Measurements from ENCODE around the gene RAP1GAP2. TPM values are rescaled to one million over a fixed set of nuclear protein-coding genes. Genes with fewer than 3 reads are reported as not detected.
A peak's percentile ranks its signal among the peaks of the same experiment; 100 is the strongest.

RAP1GAP2 gene
- polyA plus RNA-seq, 1 of the 3 experiments (the other 2 are of a cell fraction): 22.0 TPM

GRCh38 chr17:2901582-2901981 lies 105.3 kb downstream of the RAP1GAP2 start (continued):
- TF ChIP-seq RCOR1 (IDR thresholded peaks at IDR 0.05; ENCODE audit: low read length): peak; percentile 75; the same call in 1 of the 2 replicates
- no peak for TF ChIP-seq TEAD4 (IDR thresholded peaks at IDR 0.05; ENCODE audit: borderline replicate concordance, insufficient read depth)
- no peak for TF ChIP-seq SIN3A (IDR thresholded peaks at IDR 0.05; ENCODE audit: borderline replicate concordance, low read depth, low read length)
- no peak for TF ChIP-seq NFIC (IDR thresholded peaks at IDR 0.05; ENCODE audit: borderline replicate concordance)
- no peak for TF ChIP-seq NRF1 (IDR thresholded peaks at IDR 0.05; ENCODE audit: low read depth, low read length)
- TF ChIP-seq ELF1 (IDR thresholded peaks at IDR 0.05): no peak
- TF ChIP-seq JUND (IDR thresholded peaks at IDR 0.05): no peak
- TF ChIP-seq, protein P1, sequence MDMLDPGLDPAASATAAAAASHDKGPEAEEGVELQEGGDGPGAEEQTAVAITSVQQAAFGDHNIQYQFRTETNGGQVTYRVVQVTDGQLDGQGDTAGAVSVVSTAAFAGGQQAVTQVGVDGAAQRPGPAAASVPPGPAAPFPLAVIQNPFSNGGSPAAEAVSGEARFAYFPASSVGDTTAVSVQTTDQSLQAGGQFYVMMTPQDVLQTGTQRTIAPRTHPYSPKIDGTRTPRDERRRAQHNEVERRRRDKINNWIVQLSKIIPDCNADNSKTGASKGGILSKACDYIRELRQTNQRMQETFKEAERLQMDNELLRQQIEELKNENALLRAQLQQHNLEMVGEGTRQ (IDR thresholded peaks at IDR 0.05; ENCODE audit: borderline replicate concordance, low read depth, low read length): no peak
- TF ChIP-seq, protein P2, sequence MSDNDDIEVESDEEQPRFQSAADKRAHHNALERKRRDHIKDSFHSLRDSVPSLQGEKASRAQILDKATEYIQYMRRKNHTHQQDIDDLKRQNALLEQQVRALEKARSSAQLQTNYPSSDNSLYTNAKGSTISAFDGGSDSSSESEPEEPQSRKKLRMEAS (IDR thresholded peaks at IDR 0.05; ENCODE audit: low read depth): no peak
- TF ChIP-seq GATA2 (CRISPR knock-in tag; IDR thresholded peaks at IDR 0.05): peak; percentile 96
- no peak for TF ChIP-seq RXRA (IDR thresholded peaks at IDR 0.05; ENCODE audit: borderline replicate concordance, low read depth)
- TF ChIP-seq FOXJ3 (CRISPR knock-in tag; IDR thresholded peaks at IDR 0.05): no peak
- TF ChIP-seq FOSL2 (IDR thresholded peaks at IDR 0.05; ENCODE audit: borderline replicate concordance, low read depth): no peak
- peak in 1 of 2 experiments; percentile 87; a peak in 2 of 4 replicates for TF ChIP-seq EP300 (IDR thresholded peaks at IDR 0.05; ENCODE audit: borderline replicate concordance in 1 of 2, low read depth in 1 of 2, low read length in 1 of 2)

- Histone ChIP-seq H3K4me2 (no peak overlapping the region), H2AFZ (ENCODE audit: low read depth) (no peak overlapping the region), H3K27ac (ENCODE audit: low read depth in 2 of 2, low read length in 1 of 2) (peak overlapping the region in 1 of 2 experiments; percentile 97; a peak in 2 of 4 replicates), H3K9me2 (no peaks in the 10 kb centered on the region), H3K4me3 (ENCODE audit: low read depth in 2 of 2, low read length in 1 of 2) (no peak overlapping the region), H3K36me3 (replicated peaks in 1 of 2; ENCODE audit: control insufficient read depth in 1 of 2, insufficient read depth in 2 of 2, low read length in 1 of 2) (no peaks in the 10 kb centered on the region), H3K4me1 (ENCODE audit: control insufficient read depth in 1 of 2, insufficient read depth in 2 of 2, low read depth in 1 of 2, low read length in 1 of 2) (peaks cover 0 to 83% of the 10 kb centered on the region in 2 experiments; a peak in 1 of 4 replicates), H3K9ac (no peak overlapping the region), H3K27me3 (ENCODE audit: insufficient read depth) (no peaks in the 10 kb centered on the region), H3K9me3 (no peaks in the 10 kb centered on the region), H3F3A (replicated peaks; ENCODE audit: insufficient read depth) (no peaks in the 10 kb centered on the region), H4K20me1 (ENCODE audit: insufficient read depth) (peaks cover 14% of the 10 kb centered on the region; the same call in 1 of the 2 replicates), H3K79me2 (ENCODE audit: insufficient read depth) (peaks cover 48% of the 10 kb centered on the region; the same call in 1 of the 2 replicates)
- TF ChIP-seq ELF1 (IDR thresholded peaks at IDR 0.05) (no peak), FOSL2 (IDR thresholded peaks at IDR 0.05; ENCODE audit: borderline replicate concordance, low read depth) (no peak), RAD21 (IDR thresholded peaks at IDR 0.05; ENCODE audit: low read length) (no peak), EP300 (IDR thresholded peaks at IDR 0.05; ENCODE audit: borderline replicate concordance in 1 of 2, low read depth in 1 of 2, low read length in 1 of 2) (no peak), FOXM1 (IDR thresholded peaks at IDR 0.05; ENCODE audit: low read depth) (no peak), GATA2 (CRISPR knock-in tag; IDR thresholded peaks at IDR 0.05) (no peak), SMC3 (IDR thresholded peaks at IDR 0.05; ENCODE audit: low read depth, low read length) (no peak), POLR2AphosphoS5 (IDR thresholded peaks at IDR 0.05; ENCODE audit: low read depth, low read length) (no peak), NRF1 (IDR thresholded peaks at IDR 0.05; ENCODE audit: low read depth, low read length) (no peak)
- TF ChIP-seq, protein P3, sequence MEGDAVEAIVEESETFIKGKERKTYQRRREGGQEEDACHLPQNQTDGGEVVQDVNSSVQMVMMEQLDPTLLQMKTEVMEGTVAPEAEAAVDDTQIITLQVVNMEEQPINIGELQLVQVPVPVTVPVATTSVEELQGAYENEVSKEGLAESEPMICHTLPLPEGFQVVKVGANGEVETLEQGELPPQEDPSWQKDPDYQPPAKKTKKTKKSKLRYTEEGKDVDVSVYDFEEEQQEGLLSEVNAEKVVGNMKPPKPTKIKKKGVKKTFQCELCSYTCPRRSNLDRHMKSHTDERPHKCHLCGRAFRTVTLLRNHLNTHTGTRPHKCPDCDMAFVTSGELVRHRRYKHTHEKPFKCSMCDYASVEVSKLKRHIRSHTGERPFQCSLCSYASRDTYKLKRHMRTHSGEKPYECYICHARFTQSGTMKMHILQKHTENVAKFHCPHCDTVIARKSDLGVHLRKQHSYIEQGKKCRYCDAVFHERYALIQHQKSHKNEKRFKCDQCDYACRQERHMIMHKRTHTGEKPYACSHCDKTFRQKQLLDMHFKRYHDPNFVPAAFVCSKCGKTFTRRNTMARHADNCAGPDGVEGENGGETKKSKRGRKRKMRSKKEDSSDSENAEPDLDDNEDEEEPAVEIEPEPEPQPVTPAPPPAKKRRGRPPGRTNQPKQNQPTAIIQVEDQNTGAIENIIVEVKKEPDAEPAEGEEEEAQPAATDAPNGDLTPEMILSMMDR (IDR thresholded peaks at IDR 0.05): no peak
- TF ChIP-seq, protein P4, sequence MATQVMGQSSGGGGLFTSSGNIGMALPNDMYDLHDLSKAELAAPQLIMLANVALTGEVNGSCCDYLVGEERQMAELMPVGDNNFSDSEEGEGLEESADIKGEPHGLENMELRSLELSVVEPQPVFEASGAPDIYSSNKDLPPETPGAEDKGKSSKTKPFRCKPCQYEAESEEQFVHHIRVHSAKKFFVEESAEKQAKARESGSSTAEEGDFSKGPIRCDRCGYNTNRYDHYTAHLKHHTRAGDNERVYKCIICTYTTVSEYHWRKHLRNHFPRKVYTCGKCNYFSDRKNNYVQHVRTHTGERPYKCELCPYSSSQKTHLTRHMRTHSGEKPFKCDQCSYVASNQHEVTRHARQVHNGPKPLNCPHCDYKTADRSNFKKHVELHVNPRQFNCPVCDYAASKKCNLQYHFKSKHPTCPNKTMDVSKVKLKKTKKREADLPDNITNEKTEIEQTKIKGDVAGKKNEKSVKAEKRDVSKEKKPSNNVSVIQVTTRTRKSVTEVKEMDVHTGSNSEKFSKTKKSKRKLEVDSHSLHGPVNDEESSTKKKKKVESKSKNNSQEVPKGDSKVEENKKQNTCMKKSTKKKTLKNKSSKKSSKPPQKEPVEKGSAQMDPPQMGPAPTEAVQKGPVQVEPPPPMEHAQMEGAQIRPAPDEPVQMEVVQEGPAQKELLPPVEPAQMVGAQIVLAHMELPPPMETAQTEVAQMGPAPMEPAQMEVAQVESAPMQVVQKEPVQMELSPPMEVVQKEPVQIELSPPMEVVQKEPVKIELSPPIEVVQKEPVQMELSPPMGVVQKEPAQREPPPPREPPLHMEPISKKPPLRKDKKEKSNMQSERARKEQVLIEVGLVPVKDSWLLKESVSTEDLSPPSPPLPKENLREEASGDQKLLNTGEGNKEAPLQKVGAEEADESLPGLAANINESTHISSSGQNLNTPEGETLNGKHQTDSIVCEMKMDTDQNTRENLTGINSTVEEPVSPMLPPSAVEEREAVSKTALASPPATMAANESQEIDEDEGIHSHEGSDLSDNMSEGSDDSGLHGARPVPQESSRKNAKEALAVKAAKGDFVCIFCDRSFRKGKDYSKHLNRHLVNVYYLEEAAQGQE (IDR thresholded peaks at IDR 0.05; ENCODE audit: low read depth, low read length): no peak
- ChIA-PET POLR2A (interaction anchor here (0.6 to 6.3 kb wide), 4 partner anchors 10 to 49 kb away, joined by 3 to 69 read pairs (median 4); no protein-coding TSS in a partner anchor), CTCF (interaction anchor here (0.8 to 17.6 kb wide), 7 partner anchors 11 to 55 kb away, joined by 3 to 177 read pairs (median 6); no protein-coding TSS in a partner anchor)
- DNase-seq: no peak
- WGBS (ENCODE audit: low lambda C conversion rate): 98% methylated on average over 8 of the region's 9 CpGs
Observed at GRCh38 chr17:2902546-2902945, 106.3 kb downstream of the RAP1GAP2 start.

Data from SK-N-SH (cell line).